HEK293 (cell line): ENCODE data around the gene MARCHF3.
A peak's percentile ranks its signal among the peaks of the same experiment; 100 is the strongest.

Experiments used
- CTCF ChIA-PET: fragments of 350-600 bp; formaldehyde crosslinking; extraction: SDS; loops from one replicate; lab custom pipeline; 2021; ENCODE audit warnings: antibody characterized with exemption; lab: Yijun Ruan, JAX
- POLR2A ChIA-PET: fragments of 300-600 bp; formaldehyde crosslinking; extraction: SDS; loops from one replicate; lab custom pipeline; 2020; ENCODE audit warnings: antibody characterized with exemption, inconsistent platforms; lab: Yijun Ruan, JAX
- H3K27ac ChIP-seq: fragments of 200-500 bp; sonication (Bioruptor generic); 2 replicates; pipeline ENCODE4 v1.5.1; 2014; ENCODE audit warnings: low read depth, low read length, control low read depth, inconsistent platforms; ENCODE audit errors: extremely low read depth
- H3K36me3 ChIP-seq, 2 experiments: fragments of 200-500 bp in 1 of 2; sonication (Bioruptor generic) in 1 of 2; 1 replicate in 1 of 2; 2 replicates in 1 of 2; pipeline ENCODE4 v1.5.1; 2014 to 2017; ENCODE audit warnings: inconsistent platforms in 2 of 2, low read length in 2 of 2; ENCODE audit not compliant: control insufficient read depth in 2 of 2, insufficient read depth in 1 of 2
- H3K4me1 ChIP-seq: fragments of 200-500 bp; sonication (Bioruptor generic); 2 replicates; pipeline ENCODE4 v1.5.1; 2014; ENCODE audit warnings: mild to moderate bottlenecking, low read length, inconsistent platforms; ENCODE audit not compliant: control insufficient read depth, insufficient read depth
- H3K4me3 ChIP-seq: 2 replicates; pipeline ENCODE4 v1.5.1; 2011; ENCODE audit warnings: low read depth, mild to moderate bottlenecking, control low read depth, low read length, moderate library complexity
- H3K9me3 ChIP-seq: fragments of 200-500 bp; sonication (Bioruptor generic); 2 replicates; pipeline ENCODE4 v1.5.1; 2014; ENCODE audit warnings: low read depth, low read length, inconsistent platforms; ENCODE audit not compliant: control insufficient read depth, insufficient read depth
- CTCF ChIP-seq: fragments of 450-650 bp; formaldehyde crosslinking; IDR thresholded peaks from 2 replicates; pipeline ENCODE4 v1.5.1; 2016; ENCODE audit warnings: missing biosample characterization, missing genetic modification characterization
- GLI4 ChIP-seq: fragments of 450-650 bp; formaldehyde crosslinking; IDR thresholded peaks from 2 replicates; pipeline ENCODE4 v1.5.1; 2016; ENCODE audit warnings: missing biosample characterization, missing genetic modification characterization
- HOXD13 ChIP-seq: sonication (generic); formaldehyde crosslinking; IDR thresholded peaks from 2 replicates; pipeline ENCODE4 v1.8.0; 2022; ENCODE audit warnings: missing genetic modification reagents, borderline replicate concordance
- KLF1 ChIP-seq: fragments of 450-650 bp; formaldehyde crosslinking; IDR thresholded peaks from 2 replicates; pipeline ENCODE4 v1.5.1; 2016; ENCODE audit warnings: missing biosample characterization, missing genetic modification characterization
- KLF16 ChIP-seq: fragments of 450-650 bp; formaldehyde crosslinking; IDR thresholded peaks from 2 replicates; pipeline ENCODE4 v1.5.1; 2017; ENCODE audit warnings: missing biosample characterization, missing genetic modification characterization
- REPIN1 ChIP-seq: fragments of 450-650 bp; formaldehyde crosslinking; IDR thresholded peaks from 2 replicates; pipeline ENCODE4 v1.5.1; 2017; ENCODE audit warnings: missing biosample characterization, missing genetic modification characterization, low read depth
- ZBTB21 ChIP-seq: fragments of 450-650 bp; formaldehyde crosslinking; IDR thresholded peaks from 2 replicates; pipeline ENCODE4 v1.5.1; 2017; ENCODE audit warnings: missing biosample characterization, missing genetic modification characterization
- ZBTB7A ChIP-seq: fragments of 450-650 bp; formaldehyde crosslinking; IDR thresholded peaks from 2 replicates; pipeline ENCODE4 v1.5.1; 2016; ENCODE audit warnings: low read depth, missing biosample characterization, missing genetic modification characterization
- ZNF2 ChIP-seq: fragments of 450-650 bp; formaldehyde crosslinking; IDR thresholded peaks from 2 replicates; pipeline ENCODE4 v1.5.1; 2016; ENCODE audit warnings: missing biosample characterization, missing genetic modification characterization
- ZNF221 ChIP-seq: fragments of 450-650 bp; formaldehyde crosslinking; IDR thresholded peaks from 2 replicates; pipeline ENCODE4 v1.5.1; 2017; ENCODE audit warnings: missing biosample characterization, missing genetic modification characterization, borderline replicate concordance
- ZNF223 ChIP-seq: fragments of 450-650 bp; formaldehyde crosslinking; IDR thresholded peaks from 2 replicates; pipeline ENCODE4 v1.5.1; 2016; ENCODE audit warnings: missing biosample characterization, missing genetic modification characterization
- ZNF23 ChIP-seq: fragments of 450-650 bp; formaldehyde crosslinking; IDR thresholded peaks from 2 replicates; pipeline ENCODE4 v1.5.1; 2016; ENCODE audit warnings: missing biosample characterization, missing genetic modification characterization, borderline replicate concordance
- ZNF266 ChIP-seq: fragments of 450-650 bp; formaldehyde crosslinking; IDR thresholded peaks from 2 replicates; pipeline ENCODE4 v1.5.1; 2016; ENCODE audit warnings: missing biosample characterization, missing genetic modification characterization, low read depth
- ZNF366 ChIP-seq: fragments of 450-650 bp; formaldehyde crosslinking; conservative IDR thresholded peaks from 2 replicates; pipeline ENCODE4 v1.5.1; 2016; ENCODE audit warnings: missing biosample characterization, missing genetic modification characterization
- ZNF488 ChIP-seq: fragments of 450-650 bp; formaldehyde crosslinking; IDR thresholded peaks from 2 replicates; pipeline ENCODE4 v1.5.1; 2016; ENCODE audit warnings: missing biosample characterization, missing genetic modification characterization
- ZNF518A ChIP-seq: fragments of 450-650 bp; formaldehyde crosslinking; conservative IDR thresholded peaks from 2 replicates; pipeline ENCODE4 v1.5.1; 2016; ENCODE audit warnings: low read depth, missing biosample characterization, missing genetic modification characterization
- ZNF596 ChIP-seq: fragments of 450-650 bp; IDR thresholded peaks from 2 replicates; pipeline ENCODE4 v1.5.0; 2018; ENCODE audit warnings: missing biosample characterization, mild to moderate bottlenecking, missing genetic modification characterization, moderate library complexity
- ZNF654 ChIP-seq: fragments of 450-650 bp; formaldehyde crosslinking; IDR thresholded peaks from 2 replicates; pipeline ENCODE4 v1.5.1; 2016; ENCODE audit warnings: low read depth, missing biosample characterization, missing genetic modification characterization
- ZNF747 ChIP-seq: fragments of 450-650 bp; formaldehyde crosslinking; IDR thresholded peaks from 2 replicates; pipeline ENCODE4 v1.5.1; 2016; ENCODE audit warnings: missing biosample characterization, missing genetic modification characterization
- ZSCAN16 ChIP-seq: fragments of 450-650 bp; formaldehyde crosslinking; IDR thresholded peaks from 2 replicates; pipeline ENCODE4 v1.5.1; 2016; ENCODE audit warnings: missing biosample characterization, missing genetic modification characterization
- TF ChIP-seq, protein P1 (sequence below): IDR thresholded peaks from 2 replicates; pipeline ENCODE4 v1.6.1; 2011; ENCODE audit warnings: mild to moderate bottlenecking, low read depth, low read length, borderline replicate concordance

The MARCHF3 gene

DNA sequence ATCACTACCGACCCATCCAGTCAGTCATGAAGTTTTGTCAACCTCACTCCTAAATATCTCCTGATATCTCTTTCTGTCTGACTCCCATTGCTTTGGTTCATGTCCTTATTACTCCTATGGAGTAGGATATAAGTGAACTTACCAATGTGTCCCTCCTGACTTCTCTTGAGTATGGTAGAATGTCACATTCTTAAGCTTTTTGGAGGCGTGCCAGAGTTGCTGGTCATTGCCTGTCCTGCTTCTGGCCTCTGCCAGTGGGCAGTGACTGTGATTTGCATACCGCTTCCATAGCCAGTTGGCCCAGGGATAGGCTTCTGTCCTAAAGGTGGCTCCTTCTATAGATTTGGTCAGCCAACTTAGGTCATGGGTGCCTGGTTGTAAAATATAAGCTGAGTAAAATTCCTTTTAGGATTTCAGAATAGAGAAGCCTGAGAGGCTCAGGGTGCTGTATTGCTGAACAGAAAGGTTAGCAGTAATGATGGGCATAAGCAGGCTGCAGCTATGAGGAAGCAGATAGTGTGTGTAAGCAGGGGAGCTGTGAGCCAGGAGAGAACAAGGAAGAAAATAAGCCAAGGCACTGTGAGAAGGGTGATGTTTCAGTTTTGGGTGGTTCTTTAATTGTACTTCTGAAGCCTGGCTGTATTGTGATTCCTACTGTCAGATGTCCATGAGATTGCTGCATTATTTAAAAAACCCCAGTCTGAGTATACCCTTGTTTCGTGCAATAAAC lies 16.1 kb upstream of the MARCHF3 start:
- POLR2A ChIA-PET = no interaction called here
- peaks cover 0 to 6% of the 10 kb centered on the region in 2 experiments; a peak in 1 of 3 replicates for H3K36me3 ChIP-seq
- no peak overlapping the region for H3K27ac ChIP-seq
- H3K4me1 ChIP-seq = peaks cover 4% of the 10 kb centered on the region
- no peaks in the 10 kb centered on the region for H3K9me3 ChIP-seq
- H3K4me3 ChIP-seq = no peak overlapping the region
- no peak for TF ChIP-seq GLI4 (tag by site-specific recombination)
- no peak for TF ChIP-seq ZNF221 (tag by site-specific recombination)
- TF ChIP-seq ZSCAN16 = no peak
- TF ChIP-seq ZNF266 (tag by site-specific recombination) = no peak
- no peak for TF ChIP-seq ZNF488 (tag by site-specific recombination)
- TF ChIP-seq KLF1 = no peak
- no peak for TF ChIP-seq ZNF654
- TF ChIP-seq ZNF2 (tag by site-specific recombination) = no peak
- no peak for TF ChIP-seq REPIN1
- TF ChIP-seq ZNF747 (tag by site-specific recombination) = no peak
- no peak for TF ChIP-seq ZNF596 (tag by site-specific recombination)
- no peak for TF ChIP-seq ZNF23 (tag by site-specific recombination)
- no peak for TF ChIP-seq ZBTB21 (tag by site-specific recombination)
- no peak for TF ChIP-seq ZNF366 (tag by site-specific recombination)
- no peak for TF ChIP-seq ZBTB7A (tag by site-specific recombination)
- no peak for TF ChIP-seq KLF16
- TF ChIP-seq ZNF518A (tag by site-specific recombination) = no peak
- TF ChIP-seq HOXD13 (CRISPR knock-in tag) = no peak
- CTCF ChIA-PET = interaction anchor here (0.7 to 0.9 kb wide), 2 partner anchors 10 to 168 kb away, joined by 3 read pairs; no protein-coding TSS in a partner anchor

DNA sequence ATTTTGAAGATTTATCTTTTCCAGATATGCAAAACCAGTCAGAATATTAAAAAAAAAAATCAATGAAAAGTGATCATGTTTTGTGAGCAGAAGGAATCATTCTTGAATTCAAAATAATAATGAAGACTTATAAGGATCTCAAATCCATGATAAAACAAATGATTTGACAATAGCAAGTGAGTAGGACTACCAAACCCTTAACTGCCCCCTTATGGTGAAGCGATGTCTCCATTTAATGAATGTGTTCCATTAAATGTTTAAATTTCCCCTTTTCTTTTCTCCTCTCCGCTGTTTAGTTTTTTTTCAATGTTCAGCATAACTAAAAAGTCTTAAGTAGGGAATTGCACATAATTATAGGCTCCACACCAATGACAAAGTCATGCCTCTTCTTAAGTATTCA lies 12.2 kb upstream of the MARCHF3 start:
- H3K4me1 ChIP-seq = peaks cover 13% of the 10 kb centered on the region
- TF ChIP-seq CTCF (tag by site-specific recombination) (0 out of 2 replicates have a peak, but pooled peaks have one; percentile 13), ZNF223 (tag by site-specific recombination) (no peak), ZNF654 (peak; percentile 9; the same call in 1 of the 2 replicates)
- TF ChIP-seq, protein P1, sequence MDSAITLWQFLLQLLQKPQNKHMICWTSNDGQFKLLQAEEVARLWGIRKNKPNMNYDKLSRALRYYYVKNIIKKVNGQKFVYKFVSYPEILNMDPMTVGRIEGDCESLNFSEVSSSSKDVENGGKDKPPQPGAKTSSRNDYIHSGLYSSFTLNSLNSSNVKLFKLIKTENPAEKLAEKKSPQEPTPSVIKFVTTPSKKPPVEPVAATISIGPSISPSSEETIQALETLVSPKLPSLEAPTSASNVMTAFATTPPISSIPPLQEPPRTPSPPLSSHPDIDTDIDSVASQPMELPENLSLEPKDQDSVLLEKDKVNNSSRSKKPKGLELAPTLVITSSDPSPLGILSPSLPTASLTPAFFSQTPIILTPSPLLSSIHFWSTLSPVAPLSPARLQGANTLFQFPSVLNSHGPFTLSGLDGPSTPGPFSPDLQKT = no peak
- ChIA-PET POLR2A (no interaction called here), CTCF (no interaction called here)
- H3K27ac ChIP-seq = no peak overlapping the region
- no peaks in the 10 kb centered on the region for H3K9me3 ChIP-seq
- H3K36me3 ChIP-seq = peaks cover 0 to 6% of the 10 kb centered on the region in 2 experiments; a peak in 1 of 3 replicates
- H3K4me3 ChIP-seq = no peak overlapping the region
